OCI-LY7 (cell line): ENCODE data around the gene ACACA.

Experiments used
- CTCF ChIP-seq: fragments of 200-600 bp; sonication (generic); conservative IDR thresholded peaks from 2 replicates; pipeline ENCODE4 v1.5.1; 2014; ENCODE audit warnings: mild to moderate bottlenecking, antibody characterized with exemption, low read length, moderate library complexity, mixed read lengths
- EZH2phosphoT487 ChIP-seq: fragments of 200-600 bp; sonication (generic); IDR thresholded peaks from 2 replicates; pipeline ENCODE4 v1.6.1; 2018; ENCODE audit warnings: low read depth, borderline replicate concordance, mild to moderate bottlenecking, mixed run types, antibody characterized with exemption, low read length, moderate library complexity, mixed read lengths

- TF ChIP-seq CTCF, result no peak
- no peak for TF ChIP-seq EZH2phosphoT487
These were observed 215.4 kb downstream of the ACACA start for GRCh38 chr17:37191219-37191618.
